Epidermal melanocyte (primary cell): ENCODE results near the gene TBX22.
"Not testable (repeated sequence)": the region's sequence is repeated elsewhere in the genome, so short reads cannot be mapped to it uniquely, and the experiment has no call there.

Source experiments
- DNase-seq: peaks from one replicate; pipeline ENCODE4 v3.0.0; 2011; ENCODE audit warnings: low spot score; ENCODE audit not compliant: insufficient read length

TBX22 gene

DNA sequence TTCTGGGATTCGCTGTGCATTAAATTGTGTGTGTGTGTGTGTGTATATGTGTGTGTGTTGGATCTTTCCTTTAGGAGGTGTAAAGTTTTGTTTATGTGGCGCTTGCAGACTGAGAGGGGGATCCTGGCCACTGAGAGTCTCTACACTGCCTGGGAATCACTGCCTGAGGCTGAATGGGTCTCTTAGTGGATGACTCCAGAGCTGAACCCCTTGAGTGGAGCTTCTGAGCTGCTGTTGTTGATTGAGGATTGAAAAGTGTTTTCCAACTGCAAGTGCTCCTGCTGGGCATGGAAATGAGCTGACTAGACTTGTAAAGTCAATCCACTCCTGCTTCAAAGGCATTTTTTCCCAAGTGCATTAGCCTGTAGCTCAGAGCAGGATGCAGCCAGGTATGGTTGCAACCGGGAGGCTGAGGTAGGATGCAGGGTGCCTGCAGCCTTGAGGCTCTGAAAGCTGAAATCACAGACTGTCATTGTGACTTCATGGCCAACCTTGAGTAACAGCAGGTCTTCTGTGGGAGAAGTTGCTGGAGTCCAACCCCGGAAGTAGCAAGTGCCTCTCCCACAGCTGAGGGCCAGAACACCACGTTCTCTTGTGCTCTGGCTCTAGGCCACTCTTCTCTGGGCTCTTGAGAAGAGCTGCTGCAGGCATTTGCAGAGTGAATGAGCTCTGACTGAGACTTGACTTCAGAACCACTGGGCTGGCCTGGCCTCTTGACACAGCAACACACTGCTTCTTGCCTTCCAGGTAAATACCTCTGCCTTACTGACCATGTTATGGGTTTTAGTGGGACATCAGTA lies at the start of gene TBX22:
Gene TBX22 (plus strand): TSS at position 613 of the 800 bp plus-strand sequence. CDS start 7,517 bp downstream, outside the sequence.
- DNase-seq: no peak

GRCh38 chrX:79975605-79976004 lies 38.9 kb upstream of the TBX22 start:
- DNase-seq: no peak

GRCh38 chrX:80004458-80004857 lies 10.1 kb upstream of the TBX22 start:
- DNase-seq: no peak

DNA sequence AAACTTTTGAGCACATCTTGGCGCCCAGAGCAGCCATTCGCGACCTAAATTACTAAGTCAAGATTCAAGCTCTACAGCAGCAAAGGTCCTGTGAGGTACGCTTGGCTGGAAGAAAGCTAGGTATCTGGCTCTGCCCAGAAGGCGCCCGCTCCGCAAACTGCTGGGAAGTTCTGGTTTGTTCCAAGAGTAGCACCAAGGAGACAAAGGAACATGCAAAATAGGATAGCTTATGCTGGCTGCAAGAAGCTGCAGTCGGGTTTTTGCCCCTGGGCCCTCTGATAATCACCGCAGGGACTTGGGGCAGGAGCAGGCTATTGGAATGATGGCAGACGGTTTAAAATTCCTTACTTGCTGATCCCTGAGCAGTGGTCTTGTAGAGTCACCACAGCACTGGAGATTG lies 3.0 kb upstream of the TBX22 start:
- DNase-seq: no peak

- DNase-seq: no peak
Observed at GRCh38 chrX:80016182-80016581, 1.6 kb downstream of the TBX22 start.

DNA sequence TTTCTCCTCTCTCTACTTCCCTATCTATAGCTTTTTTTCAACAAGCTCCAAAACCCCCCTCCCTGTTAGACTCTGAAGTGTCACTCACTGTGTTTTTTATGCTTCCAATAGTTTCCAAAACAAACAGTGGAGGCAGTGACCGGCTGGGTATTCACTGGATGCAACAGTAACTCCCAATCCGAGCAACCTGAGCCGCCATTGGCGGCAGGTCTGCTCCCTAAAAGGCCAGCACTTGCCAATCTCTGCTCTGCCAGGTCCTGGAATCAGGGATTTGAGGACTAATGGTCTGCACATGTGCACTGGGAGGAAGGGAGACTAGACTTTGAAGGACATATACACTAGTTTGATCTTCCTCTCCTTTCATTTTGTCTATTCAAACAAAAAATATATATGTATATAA lies 7.1 kb downstream of the TBX22 start:
- DNase-seq: no peak

DNA sequence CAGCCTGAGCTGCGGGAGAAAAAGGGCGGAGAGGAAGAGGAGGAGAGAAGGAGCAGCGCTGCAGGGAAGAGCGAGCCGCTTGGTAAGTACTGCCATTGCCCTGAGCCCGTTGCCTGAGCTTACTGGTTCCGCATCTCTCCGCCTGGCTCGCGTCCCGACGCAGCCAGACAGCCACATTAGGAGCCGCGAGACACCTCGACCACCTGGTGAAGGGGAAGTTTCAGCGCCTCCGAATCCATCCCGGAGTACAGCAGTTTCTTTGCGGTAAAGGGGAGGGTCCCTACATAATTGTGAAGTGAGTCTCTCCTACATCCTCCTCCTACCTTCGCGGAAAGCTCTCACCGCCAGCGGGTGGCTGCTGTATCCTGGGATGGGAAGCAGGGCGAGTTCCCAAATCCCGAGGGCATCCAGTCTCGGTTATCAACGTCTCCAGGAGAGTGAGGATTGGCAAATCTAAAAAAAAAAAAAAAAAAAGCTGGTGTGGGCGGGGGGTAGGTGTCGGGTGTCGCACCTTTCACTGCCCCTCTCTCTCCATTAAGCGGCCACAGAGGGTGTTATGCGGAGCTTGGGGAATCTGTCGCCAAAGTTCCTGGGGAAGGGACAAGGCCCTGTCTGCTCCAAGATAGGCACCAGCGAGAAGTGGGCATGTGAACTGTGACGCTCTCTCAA lies 7.9 kb downstream of the TBX22 start:
- DNase-seq: no peak

DNA sequence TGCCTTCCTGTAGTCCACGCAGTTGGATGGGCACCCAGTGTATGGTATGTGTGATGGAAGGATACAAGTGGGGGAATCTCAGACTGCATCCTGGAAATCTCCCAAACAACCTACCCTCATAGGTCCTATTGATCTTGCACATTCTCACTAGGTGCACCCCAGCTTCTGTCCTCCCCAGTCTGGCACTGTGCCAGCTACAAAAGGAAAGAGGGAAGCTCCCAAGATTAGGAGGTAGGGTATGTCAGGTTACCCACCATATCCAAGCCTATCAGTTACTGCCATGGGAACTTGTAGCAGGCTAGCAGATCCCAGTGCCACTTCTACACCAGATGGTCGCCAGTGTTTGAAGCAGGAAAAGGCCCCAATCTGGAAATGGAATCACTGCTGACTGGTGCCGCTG lies 11.6 kb downstream of the TBX22 start:
- no peak for DNase-seq

DNA sequence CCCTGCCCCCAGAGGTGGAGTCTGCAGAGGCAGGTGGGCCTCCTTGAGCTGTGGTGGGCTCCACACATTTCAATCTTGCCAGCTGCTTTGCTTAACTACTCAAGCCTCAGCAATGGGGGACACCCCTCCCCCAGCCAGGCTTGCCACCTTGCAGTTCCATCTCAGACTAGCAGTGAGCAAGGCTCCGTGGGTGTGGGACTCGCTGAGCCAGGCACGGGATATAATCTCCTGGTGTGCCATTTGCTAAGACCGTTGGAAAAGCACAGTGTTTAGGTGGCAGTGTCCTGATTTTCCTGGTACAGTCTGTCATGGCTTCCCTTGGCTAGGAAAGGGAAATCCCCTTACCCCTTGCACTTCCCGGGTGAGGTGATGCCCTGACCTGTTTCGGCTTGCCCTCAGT lies 51.6 kb downstream of the TBX22 start:
- not testable (repeated sequence) for DNase-seq

DNA sequence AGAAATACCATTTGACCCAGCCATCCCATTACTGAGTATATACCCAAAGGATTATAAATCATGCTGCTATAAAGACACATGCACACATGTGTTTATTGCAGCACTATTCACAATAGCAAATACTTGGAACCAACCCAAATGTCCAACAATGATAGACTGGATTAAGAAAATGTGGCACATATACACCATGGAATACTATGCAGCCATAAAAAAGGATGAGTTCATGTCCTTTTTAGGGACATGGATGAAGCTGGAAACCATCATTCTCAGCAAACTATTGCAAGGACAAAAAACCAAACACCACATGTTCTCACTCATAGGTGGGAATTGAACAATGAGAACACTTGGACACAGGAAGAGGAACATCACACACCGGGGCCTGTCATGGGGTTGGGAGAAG lies 61.1 kb downstream of the TBX22 start:
- DNase-seq: not testable (repeated sequence)
